ENCODE measurements around the gene MS4A4A. TPM values are rescaled to one million over a fixed set of nuclear protein-coding genes. Genes with fewer than 3 reads are reported as not detected.

Gene MS4A4A
- total and polyA plus RNA-seq, 2 of the 8 experiments (the other 6 are each of a cell fraction or from before 2014, with no cell fraction given): not detected

DNA sequence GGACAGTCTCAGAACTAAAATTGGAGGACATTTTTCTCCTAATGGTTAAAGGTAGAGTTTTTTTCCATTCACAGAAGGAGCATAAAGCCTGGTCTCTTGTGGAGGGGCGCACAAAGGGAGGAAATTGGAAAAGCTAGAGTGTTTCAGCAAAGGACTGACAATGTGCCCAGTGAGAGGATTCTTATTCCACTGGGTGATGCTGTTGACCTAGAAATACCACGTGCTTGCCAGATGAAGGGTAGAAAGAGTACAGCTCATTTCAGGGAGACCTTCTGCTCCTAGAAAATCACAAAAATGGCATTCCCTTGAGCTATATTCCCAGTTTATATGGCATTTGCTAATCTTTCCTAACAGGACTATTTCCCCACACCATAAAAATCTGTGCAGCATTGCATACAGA is 67.7 kb downstream of the MS4A4A start:
- H2AFZ ChIP-seq (ENCODE audit: low read length): no peak overlapping the region
- H3K56ac ChIP-seq (replicated peaks; ENCODE audit: insufficient read length, low read depth, low read length): no peak overlapping the region
- H3K4me2 ChIP-seq (ENCODE audit: insufficient read depth in 1 of 2, low read depth in 2 of 2, low read length in 2 of 2): no peak overlapping the region
- H2BK12ac ChIP-seq (ENCODE audit: low read depth, low read length): no peak overlapping the region
- H2BK5ac ChIP-seq (ENCODE audit: low read depth, low read length): no peak overlapping the region
- no peaks in the 10 kb centered on the region for H3K79me2 ChIP-seq (ENCODE audit: control insufficient read depth in 1 of 2, insufficient read depth in 2 of 2, low read length in 2 of 2)
- no peak overlapping the region for H3K4me3 ChIP-seq (ENCODE audit: extremely low read depth in 1 of 4, insufficient read depth in 2 of 4, low read depth in 3 of 4, low read length in 4 of 4)
- no peak for FAIRE-seq
- no peak overlapping the region for H3K23ac ChIP-seq (ENCODE audit: insufficient read length)
- no peaks in the 10 kb centered on the region for H3K79me1 ChIP-seq (ENCODE audit: low read depth, low read length)
- no peak overlapping the region for H4K8ac ChIP-seq (ENCODE audit: extremely low read depth, insufficient read depth, low read length)
- no peak overlapping the region for H3K27ac ChIP-seq (ENCODE audit: low read depth, low read length)
- H3K4ac ChIP-seq (replicated peaks; ENCODE audit: insufficient read length, low read depth, low read length): no peak overlapping the region
- no peak overlapping the region for H2BK20ac ChIP-seq (ENCODE audit: low read length)
- no peaks in the 10 kb centered on the region for H3K27me3 ChIP-seq (replicated peaks in 1 of 4; ENCODE audit: control insufficient read depth in 3 of 4, extremely low read depth in 1 of 4, insufficient read depth in 3 of 4, low read length in 3 of 4)
- ChIA-PET CTCF (ENCODE audit: partially characterized antibody) (interaction anchor here (0.6 to 8.4 kb wide), 16 partner anchors 20 to 415 kb away, joined by 3 to 115 read pairs (median 4); partner anchors contain the start of gene MS4A15), POLR2A (ENCODE audit: partially characterized antibody) (no interaction called here)
- 67% methylated on average over 2 of the region's 2 CpGs; no CpG with 5 or more reads in 1 of the 2 experiments for WGBS, 2 experiments (ENCODE audit: extremely low coverage in 1 of 2, insufficient coverage in 1 of 2, insufficient read length in 1 of 2, insufficient replicate concordance in 2 of 2, low coverage in 1 of 2, low lambda C conversion rate in 2 of 2, missing lambda C conversion rate in 1 of 2)
- TF ChIP-seq TAF1 (IDR thresholded peaks at IDR 0.05; ENCODE audit: low read depth, low read length) (no peak), CTCF (IDR thresholded peaks at IDR 0.05; ENCODE audit: control extremely low read depth in 1 of 3, insufficient read depth in 1 of 3, low read depth in 1 of 3, low read length in 3 of 3) (peak in 2 of 3 experiments; percentile 71; a peak in 3 of 4 replicates), RAD21 (IDR thresholded peaks at IDR 0.05 in 1 of 2, conservative IDR thresholded peaks at IDR 0.05 in 1 of 2; ENCODE audit: low read depth in 2 of 2, low read length in 2 of 2) (peak; percentile 91 to 92)
- no peaks in the 10 kb centered on the region for H3K4me1 ChIP-seq (replicated peaks in 1 of 4; ENCODE audit: control insufficient read depth in 3 of 4, insufficient read depth in 4 of 4, low read length in 3 of 4)
- H2AK5ac ChIP-seq (ENCODE audit: low read depth, low read length): no peak overlapping the region
- H4K91ac ChIP-seq (replicated peaks; ENCODE audit: insufficient read length, low read length): no peak overlapping the region
- H3K23me2 ChIP-seq (ENCODE audit: low read depth, low read length): no peaks in the 10 kb centered on the region
- H3K9me3 ChIP-seq (ENCODE audit: insufficient read depth in 2 of 2, low read depth in 1 of 2, low read length in 1 of 2): no peaks in the 10 kb centered on the region
- H3K18ac ChIP-seq (ENCODE audit: extremely low read depth, low read length): no peak overlapping the region
- H4K20me1 ChIP-seq (replicated peaks in 1 of 2; ENCODE audit: control insufficient read depth in 1 of 2, insufficient read depth in 2 of 2, low read length in 2 of 2): no peaks in the 10 kb centered on the region
- H3K14ac ChIP-seq (ENCODE audit: insufficient read length): no peak overlapping the region
- no peak overlapping the region for H2BK15ac ChIP-seq (ENCODE audit: low read length)
- H3K9ac ChIP-seq (replicated peaks in 1 of 4; ENCODE audit: extremely low read depth in 1 of 4, low read depth in 3 of 4, low read length in 3 of 4): no peak overlapping the region
- no peak overlapping the region for H4K5ac ChIP-seq (ENCODE audit: insufficient read length, low read depth, low read length)
- H2BK120ac ChIP-seq (replicated peaks; ENCODE audit: low read depth, low read length): no peak overlapping the region
- DNase-seq (ENCODE audit: low read depth in 1 of 2, low spot score in 2 of 2): no peak
- no peaks in the 10 kb centered on the region for H3K36me3 ChIP-seq (ENCODE audit: control insufficient read depth in 2 of 4, insufficient read depth in 4 of 4, low read length in 3 of 4)
